HFFc6 (cell line): Measurements from ENCODE around the gene OSBPL8. TPM values are rescaled to one million over a fixed set of nuclear protein-coding genes. Genes with fewer than 3 reads are reported as not detected.
"Not testable (repeated sequence)": the region's sequence is repeated elsewhere in the genome, so short reads cannot be mapped to it uniquely, and the experiment has no call there.

Experiments
- DNase-seq: peaks from one replicate; pipeline ENCODE4 v3.0.0-alpha.2; 2018
- H3K27ac Mint-ChIP-seq: 2 replicates; pipeline ENCODE4 v1.8.0; 2020; ENCODE audit warnings: mild to moderate bottlenecking, mixed read lengths
- H3K27me3 Mint-ChIP-seq: 2 replicates; pipeline ENCODE4 v1.8.0; 2021; ENCODE audit warnings: mild to moderate bottlenecking, moderate library complexity, mixed read lengths; ENCODE audit not compliant: insufficient read depth
- H3K36me3 Mint-ChIP-seq: 2 replicates; pipeline ENCODE4 v1.8.0; 2021; ENCODE audit warnings: low read depth, mixed read lengths
- H3K4me1 Mint-ChIP-seq: 2 replicates; pipeline ENCODE4 v1.8.0; 2020; ENCODE audit warnings: low read depth, mixed read lengths
- H3K4me3 Mint-ChIP-seq: 2 replicates; pipeline ENCODE4 v1.8.0; 2020; ENCODE audit warnings: mild to moderate bottlenecking, moderate library complexity, mixed read lengths
- H3K9me3 Mint-ChIP-seq: 2 replicates; pipeline ENCODE4 v1.8.0; 2020; ENCODE audit warnings: mild to moderate bottlenecking, mixed read lengths
- total RNA-seq, 6 experiments: library from RNA; stranded (reverse); fragmentation: NEBNext Ultra II Directional; extraction: Animal tissue kit (Norgen Biotek cat#: 25700); gene quantifications; 2 replicates in 1 of 6; 3 replicates in 5 of 6; pipeline ENCODE4 v1.2.3, GENCODE V29; 2021
- TF ChIP-seq, protein P1 (sequence below): fragments of 200-600 bp; sonication (generic); IDR thresholded peaks from 2 replicates; pipeline ENCODE4 v1.5.0; 2021; ENCODE audit warnings: antibody characterized with exemption, mild to moderate bottlenecking

OSBPL8 gene
- total RNA-seq, 6 experiments from 2014 or later, result 66.8 to 77.8 (median 71.1) TPM

DNA sequence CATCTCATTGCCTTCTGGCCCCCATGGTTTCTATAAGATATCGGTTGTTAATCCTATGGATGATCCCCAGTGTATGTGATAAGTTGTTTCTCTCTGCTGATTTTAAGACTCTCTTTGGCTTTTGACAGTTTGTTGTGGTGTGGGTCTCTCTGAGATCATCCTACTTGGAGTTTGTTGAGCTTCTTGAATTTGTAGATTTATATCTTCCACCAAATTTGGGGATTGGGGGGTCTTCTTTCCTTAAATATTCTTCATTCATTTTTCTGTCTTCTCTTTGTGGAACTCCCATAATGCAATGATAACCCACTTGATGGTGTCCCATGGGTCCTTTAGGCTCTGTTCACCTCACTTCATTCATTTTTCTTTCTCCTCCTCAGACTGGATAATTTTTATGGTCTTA lies 191.3 kb downstream of the OSBPL8 start:
- Mint-ChIP-seq H3K4me3 (no peak overlapping the region), H3K4me1 (no peaks in the 10 kb centered on the region), H3K36me3 (peaks cover 62% of the 10 kb centered on the region), H3K9me3 (peaks cover 9% of the 10 kb centered on the region), H3K27ac (no peak overlapping the region), H3K27me3 (no peaks in the 10 kb centered on the region)
- TF ChIP-seq, protein P1, sequence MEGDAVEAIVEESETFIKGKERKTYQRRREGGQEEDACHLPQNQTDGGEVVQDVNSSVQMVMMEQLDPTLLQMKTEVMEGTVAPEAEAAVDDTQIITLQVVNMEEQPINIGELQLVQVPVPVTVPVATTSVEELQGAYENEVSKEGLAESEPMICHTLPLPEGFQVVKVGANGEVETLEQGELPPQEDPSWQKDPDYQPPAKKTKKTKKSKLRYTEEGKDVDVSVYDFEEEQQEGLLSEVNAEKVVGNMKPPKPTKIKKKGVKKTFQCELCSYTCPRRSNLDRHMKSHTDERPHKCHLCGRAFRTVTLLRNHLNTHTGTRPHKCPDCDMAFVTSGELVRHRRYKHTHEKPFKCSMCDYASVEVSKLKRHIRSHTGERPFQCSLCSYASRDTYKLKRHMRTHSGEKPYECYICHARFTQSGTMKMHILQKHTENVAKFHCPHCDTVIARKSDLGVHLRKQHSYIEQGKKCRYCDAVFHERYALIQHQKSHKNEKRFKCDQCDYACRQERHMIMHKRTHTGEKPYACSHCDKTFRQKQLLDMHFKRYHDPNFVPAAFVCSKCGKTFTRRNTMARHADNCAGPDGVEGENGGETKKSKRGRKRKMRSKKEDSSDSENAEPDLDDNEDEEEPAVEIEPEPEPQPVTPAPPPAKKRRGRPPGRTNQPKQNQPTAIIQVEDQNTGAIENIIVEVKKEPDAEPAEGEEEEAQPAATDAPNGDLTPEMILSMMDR, result no peak
- DNase-seq, result no peak

- no peak for DNase-seq
- peaks cover 66% of the 10 kb centered on the region for H3K36me3 Mint-ChIP-seq
- H3K9me3 Mint-ChIP-seq, result peaks cover 9% of the 10 kb centered on the region
- TF ChIP-seq, protein P1, result no peak
- no peak overlapping the region for H3K27ac Mint-ChIP-seq
- no peak overlapping the region for H3K4me3 Mint-ChIP-seq
- no peaks in the 10 kb centered on the region for H3K4me1 Mint-ChIP-seq
- H3K27me3 Mint-ChIP-seq, result no peaks in the 10 kb centered on the region
Measured at GRCh38 chr12:76366163-76366562, 193.4 kb downstream of the OSBPL8 start.

DNA sequence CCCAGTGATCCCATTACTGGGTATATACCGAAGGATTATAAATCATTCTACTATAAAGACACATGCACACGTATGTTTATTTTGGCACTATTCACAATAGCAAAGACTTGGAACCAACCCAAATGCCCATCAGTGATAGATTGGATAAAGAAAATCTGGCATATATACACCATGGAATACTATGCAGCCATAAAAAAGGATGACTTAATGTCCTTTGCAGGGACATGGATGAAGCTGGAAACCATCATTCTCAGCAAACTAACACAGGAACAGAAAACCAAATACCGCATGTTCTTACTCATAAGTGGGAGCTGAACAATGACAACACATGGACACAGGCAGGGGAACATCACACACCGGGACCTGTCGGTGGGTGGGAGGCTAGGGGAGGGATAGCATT lies 195.4 kb downstream of the OSBPL8 start:
- H3K36me3 Mint-ChIP-seq, result peaks cover 59% of the 10 kb centered on the region
- H3K4me3 Mint-ChIP-seq, H3K27me3 Mint-ChIP-seq, H3K27ac Mint-ChIP-seq, H3K9me3 Mint-ChIP-seq, DNase-seq, H3K4me1 Mint-ChIP-seq: not testable (repeated sequence)

GRCh38 chr12:76360316-76360715 lies 199.3 kb downstream of the OSBPL8 start:
- Mint-ChIP-seq H3K4me1 (no peaks in the 10 kb centered on the region), H3K27me3 (no peaks in the 10 kb centered on the region), H3K9me3 (peaks cover 9% of the 10 kb centered on the region), H3K4me3 (no peak overlapping the region), H3K27ac (no peak overlapping the region), H3K36me3 (peaks cover 28% of the 10 kb centered on the region)
- TF ChIP-seq, protein P1, result no peak
- no peak for DNase-seq

DNA sequence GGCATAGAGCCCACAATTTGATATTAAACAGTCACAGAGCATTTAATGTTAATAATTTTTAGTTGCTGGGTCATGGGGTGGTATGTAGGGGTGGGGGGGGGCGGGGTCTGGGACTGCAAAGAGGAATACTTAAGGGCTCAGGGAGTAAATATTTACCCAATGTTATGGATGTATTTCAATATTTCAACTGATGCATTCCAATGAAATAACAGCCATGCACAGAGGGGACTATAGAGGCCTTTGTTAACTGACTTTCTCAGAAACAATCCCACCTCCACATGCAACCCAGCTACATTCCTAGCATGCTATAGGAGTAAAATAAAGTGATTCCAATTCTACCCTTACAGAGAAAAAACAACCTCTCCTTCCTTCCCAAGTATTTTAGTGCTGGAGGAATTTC lies 203.5 kb downstream of the OSBPL8 start:
- Mint-ChIP-seq H3K9me3 (no peaks in the 10 kb centered on the region), H3K27me3 (no peaks in the 10 kb centered on the region), H3K27ac (no peak overlapping the region), H3K4me1 (no peaks in the 10 kb centered on the region), H3K36me3 (peaks cover 5% of the 10 kb centered on the region; the same call in 1 of the 2 replicates), H3K4me3 (no peak overlapping the region)
- DNase-seq, result no peak
- TF ChIP-seq, protein P1, result no peak

GRCh38 chr12:76348079-76348901 lies 211.3 kb downstream of the OSBPL8 start, which contains the start of gene BBS10:
Gene BBS10, minus strand, starts transcription at chr12:76348415. Its CDS starts 57 bp downstream, at chr12:76348358.
- H3K36me3 Mint-ChIP-seq, result no peaks in the 10 kb centered on the region
- H3K9me3 Mint-ChIP-seq, result no peaks in the 10 kb centered on the region
- peak; percentile 91 for DNase-seq
- peak within 1 kb of the TSS; percentile 92 for H3K27ac Mint-ChIP-seq
- H3K4me3 Mint-ChIP-seq, result peak within 1 kb of the TSS; percentile 95
- TF ChIP-seq, protein P1, result peak; percentile 75
- H3K4me1 Mint-ChIP-seq, result peaks cover 47% of the 10 kb centered on the region
- peaks cover 3% of the 10 kb centered on the region; the same call in 1 of the 2 replicates for H3K27me3 Mint-ChIP-seq
